B cell (primary cell): ENCODE measurements around the gene LCN12. TPM values are rescaled to one million over a fixed set of nuclear protein-coding genes. Genes with fewer than 3 reads are reported as not detected.

Experiments
- ATAC-seq: fragments of 200-7000 bp; cut with Tn5 transposase; one replicate; pipeline ENCODE4 v1.10.0; 2021; ENCODE audit warnings: low read depth, mild to moderate bottlenecking, moderate number of reproducible peaks, moderate library complexity
- CTCF ChIA-PET: fragments of 350-600 bp; sonication (Branson Sonifier 250); formaldehyde crosslinking; loops from one replicate; lab custom pipeline; 2021; ENCODE audit warnings: antibody characterized with exemption, inconsistent platforms; lab: Charles Lee
- POLR2A ChIA-PET: fragments of 350-600 bp; sonication (Branson Sonifier 250); formaldehyde crosslinking; loops from one replicate; lab custom pipeline; 2021; ENCODE audit warnings: antibody characterized with exemption; lab: Charles Lee
- DNase-seq: peaks from one replicate; pipeline ENCODE4 v3.0.0; 2013
- H2AFZ ChIP-seq: 2 replicates; pipeline ENCODE4 v1.6.1; 2012; ENCODE audit warnings: mild to moderate bottlenecking, low read depth, low read length; ENCODE audit not compliant: insufficient read depth, poor library complexity, severe bottlenecking
- H3K27ac ChIP-seq, 2 donors: 1 replicate in 1 of 2; 2 replicates in 1 of 2; pipeline ENCODE4 v1.5.1; 2012 to 2013; ENCODE audit warnings: low read length in 2 of 2, mild to moderate bottlenecking in 2 of 2, moderate library complexity in 1 of 2
- H3K27me3 ChIP-seq, 4 experiments: fragments of 200-600 bp in 1 of 4; sonication (generic) in 1 of 4; replicated peaks in 1 of 4; 1 replicate in 2 of 4; 2 replicates in 2 of 4; pipeline versions ENCODE4 v1.6.1 to v1.7.0; 2013 to 2016; ENCODE audit warnings: low read length in 3 of 4, mild to moderate bottlenecking in 2 of 4, mixed read lengths in 1 of 4, moderate library complexity in 1 of 4; ENCODE audit not compliant: insufficient read depth in 4 of 4, control insufficient read depth in 3 of 4; ENCODE audit errors: control extremely low read depth in 1 of 4
- H3K36me3 ChIP-seq, 2 experiments: replicated peaks in 1 of 2; 1 replicate in 1 of 2; 2 replicates in 1 of 2; pipeline versions ENCODE4 v1.6.1 to v1.7.1; 2013; ENCODE audit warnings: low read length in 1 of 2; ENCODE audit not compliant: insufficient read depth in 2 of 2, control insufficient read depth in 1 of 2; ENCODE audit errors: control extremely low read depth in 1 of 2, extremely low read depth in 1 of 2
- H3K4me1 ChIP-seq, 2 donors: fragments of 200-600 bp in 1 of 2; sonication (generic) in 1 of 2; 1 replicate in 1 of 2; 2 replicates in 1 of 2; pipeline versions ENCODE4 v1.5.1 to v1.6.1; 2013 to 2017; ENCODE audit warnings: low read length in 2 of 2; ENCODE audit not compliant: control insufficient read depth in 2 of 2, insufficient read depth in 2 of 2
- H3K4me2 ChIP-seq: replicated peaks from 2 replicates; pipeline ENCODE3; 2012; ENCODE audit warnings: mild to moderate bottlenecking, low read depth, low read length; ENCODE audit not compliant: poor library complexity, severe bottlenecking
- H3K4me3 ChIP-seq, 5 experiments: fragments of 200-600 bp in 1 of 5; sonication (generic) in 1 of 5; 1 replicate in 3 of 5; 2 replicates in 2 of 5; pipeline versions ENCODE4 v1.5.1 to v1.7.0; 2011 to 2016; ENCODE audit warnings: low read length in 4 of 5, mild to moderate bottlenecking in 4 of 5, low read depth in 2 of 5, control low read depth in 1 of 5, moderate library complexity in 1 of 5; ENCODE audit not compliant: insufficient read depth in 1 of 5; ENCODE audit errors: control extremely low read depth in 1 of 5, extremely low read depth in 1 of 5
- H3K79me2 ChIP-seq: fragments of 200-600 bp; sonication (generic); one replicate; pipeline ENCODE4 v1.6.0; 2016; ENCODE audit warnings: low read length; ENCODE audit not compliant: control insufficient read depth, insufficient read depth
- H3K9ac ChIP-seq: fragments of 200-600 bp; sonication (generic); 2 replicates; pipeline ENCODE4 v1.6.1; 2017; ENCODE audit warnings: mild to moderate bottlenecking, low read length, moderate library complexity
- H3K9me3 ChIP-seq, 3 donors: one replicate each; pipeline versions ENCODE4 v1.6.1 to v1.7.1; 2013; ENCODE audit warnings: low read length in 2 of 3; ENCODE audit not compliant: control insufficient read depth in 2 of 3, insufficient read depth in 1 of 3; ENCODE audit errors: control extremely low read depth in 1 of 3
- H4K20me1 ChIP-seq: 2 replicates; pipeline ENCODE4 v1.6.0; 2012; ENCODE audit warnings: mild to moderate bottlenecking, low read length; ENCODE audit not compliant: insufficient read depth, control insufficient read depth, poor library complexity, severe bottlenecking
- H3K27ac Mint-ChIP-seq: one replicate; pipeline ENCODE4 v1.8.0; 2021; ENCODE audit warnings: mixed read lengths
- H3K27me3 Mint-ChIP-seq: one replicate; pipeline ENCODE4 v1.8.0; 2021; ENCODE audit warnings: mixed read lengths
- H3K4me1 Mint-ChIP-seq: one replicate; pipeline ENCODE4 v1.8.0; 2021; ENCODE audit warnings: mixed read lengths
- H3K4me3 Mint-ChIP-seq: one replicate; pipeline ENCODE4 v1.8.0; 2021; ENCODE audit warnings: mixed read lengths
- H3K9me3 Mint-ChIP-seq: one replicate; pipeline ENCODE4 v1.8.0; 2022; ENCODE audit warnings: mixed read lengths; ENCODE audit not compliant: insufficient read depth
- CTCF ChIP-seq: fragments of 200-600 bp; IDR thresholded peaks from one replicate; pipeline ENCODE4 v1.8.0; 2022; ENCODE audit warnings: antibody characterized with exemption, mild to moderate bottlenecking
- EZH2 ChIP-seq: IDR thresholded peaks from 2 replicates; pipeline ENCODE4 v1.6.1; 2012; ENCODE audit warnings: borderline replicate concordance, low read depth, mild to moderate bottlenecking, moderate library complexity, low read length; ENCODE audit not compliant: insufficient read depth, poor library complexity, severe bottlenecking
- WGBS: methylation state at CpG from one replicate; pipeline ENCODE4 v1.1.5; 2013; ENCODE audit warnings: missing lambda C conversion rate; ENCODE audit not compliant: insufficient coverage; 5-methylcytosine and 5-hydroxymethylcytosine counted together
- intact Hi-C: fragments of 100-400 bp; cut with micrococcal nuclease; formaldehyde crosslinking; loops from one replicate; pipeline ENCODE4 v1.10.0; 2022
- polyA plus RNA-seq: library from polyadenylated mRNA; depleted of rRNA; stranded (reverse); fragments of >200 nt; gene quantifications from 2 replicates; pipeline ENCODE4 v1.2.3, GENCODE V29; 2012
- total RNA-seq, 2 donors: library from RNA; stranded (reverse); fragments of 120-200 nt in 1 of 2; gene quantifications; 1 replicate in 1 of 2; 2 replicates in 1 of 2; pipeline versions ENCODE4 v1.2.3 to v1.2.4, GENCODE V29; 2013 to 2022

LCN12 gene
- total and polyA plus RNA-seq, 2 donors (not counting 1 experiment from before 2014, with no cell fraction given): 2.4 to 2.6 TPM

- ChIA-PET CTCF (no interaction called here), POLR2A (no interaction called here)
- H4K20me1 ChIP-seq: no peaks in the 10 kb centered on the region
- H3K4me3 ChIP-seq: no peak overlapping the region
- H3K9me3 ChIP-seq: no peaks in the 10 kb centered on the region
- no peak overlapping the region for H3K4me3 Mint-ChIP-seq
- intact Hi-C loops: no loop called here
- ATAC-seq: no peak
- WGBS: 94% methylated on average over 44 of the region's 44 CpGs
- H3K4me1 Mint-ChIP-seq: peaks cover 6% of the 10 kb centered on the region
- peaks cover 8 to 10% of the 10 kb centered on the region in 2 donors for H3K4me1 ChIP-seq
- H3K79me2 ChIP-seq: no peaks in the 10 kb centered on the region
- H3K27me3 ChIP-seq: peaks cover 0 to 2% (median 0%) of the 10 kb centered on the region in 4 experiments
- H3K27me3 Mint-ChIP-seq: no peaks in the 10 kb centered on the region
- H3K9ac ChIP-seq: no peak overlapping the region
- H3K27ac ChIP-seq: no peak overlapping the region
- H3K9me3 Mint-ChIP-seq: no peaks in the 10 kb centered on the region
- no peak for DNase-seq
- H3K4me2 ChIP-seq: no peak overlapping the region
- H2AFZ ChIP-seq: no peak overlapping the region
- TF ChIP-seq CTCF (no peak), EZH2 (no peak)
- H3K36me3 ChIP-seq: no peaks in the 10 kb centered on the region
- peak overlapping the region; percentile 59 for H3K27ac Mint-ChIP-seq
Measured at GRCh38 chr9:136952876-136953770, 1.1 kb downstream of the LCN12 start.

GRCh38 chr9:136953771-136954269 is 1.7 kb downstream of the LCN12 start:
- H3K4me1 Mint-ChIP-seq: peaks cover 5% of the 10 kb centered on the region
- Histone ChIP-seq H3K4me1 (peaks cover 8 to 10% of the 10 kb centered on the region in 2 donors), H3K9ac (no peak overlapping the region), H4K20me1 (no peaks in the 10 kb centered on the region), H3K79me2 (no peaks in the 10 kb centered on the region), H3K27me3 (peaks cover 0 to 2% (median 0%) of the 10 kb centered on the region in 4 experiments), H2AFZ (no peak overlapping the region), H3K4me3 (no peak overlapping the region), H3K27ac (no peak overlapping the region), H3K9me3 (no peaks in the 10 kb centered on the region), H3K36me3 (no peaks in the 10 kb centered on the region), H3K4me2 (no peak overlapping the region)
- no peak overlapping the region for H3K27ac Mint-ChIP-seq
- TF ChIP-seq EZH2 (no peak), CTCF (no peak)
- WGBS: 90% methylated on average over 18 of the region's 19 CpGs
- ATAC-seq (no peak), DNase-seq (no peak)
- ChIA-PET CTCF (no interaction called here), POLR2A (no interaction called here)
- intact Hi-C loops: no loop called here
- no peak overlapping the region for H3K4me3 Mint-ChIP-seq
- H3K9me3 Mint-ChIP-seq: no peaks in the 10 kb centered on the region
- H3K27me3 Mint-ChIP-seq: no peaks in the 10 kb centered on the region
